ENCODE data around the gene TRAIP. TPM values are rescaled to one million over a fixed set of nuclear protein-coding genes. Genes with fewer than 3 reads are reported as not detected.

TRAIP gene
- total RNA-seq, 1 experiment from 2014 or later = 17.8 TPM

GRCh38 chr3:49793486-49794085 is 62.8 kb downstream of the TRAIP start:
- DNase-seq (ENCODE audit: low spot score) = no peak
- no peaks in the 10 kb centered on the region for H3K4me1 ChIP-seq (ENCODE audit: insufficient read depth, low read length, poor library complexity, severe bottlenecking)
- intact Hi-C loops (cut with micrococcal nuclease; ENCODE audit: unreplicated experiment) = no loop called here
- POLR2A ChIA-PET (ENCODE audit: low non-redundant PET) = no interaction called here
- BruUV-seq (replicated peaks) = no TSS peak
- H3K36me3 ChIP-seq (ENCODE audit: insufficient read depth, low read length, poor library complexity, severe bottlenecking) = no peaks in the 10 kb centered on the region
- CTCF ChIA-PET = no interaction called here
- H3K4me3 ChIP-seq (ENCODE audit: low read depth, low read length, poor library complexity, severe bottlenecking) = no peak overlapping the region
- no peaks in the 10 kb centered on the region for H3K9me3 ChIP-seq (ENCODE audit: low read depth, low read length, poor library complexity, severe bottlenecking)
- H3K27ac ChIP-seq (ENCODE audit: low read depth, low read length, poor library complexity, severe bottlenecking) = no peak overlapping the region
- TF ChIP-seq CTCF (conservative IDR thresholded peaks at IDR 0.05; ENCODE audit: low read depth, low read length) (no peak), EZH2 (IDR thresholded peaks at IDR 0.05; ENCODE audit: borderline replicate concordance, low read depth, low read length, poor library complexity, severe bottlenecking) (no peak)
- H3K27me3 ChIP-seq (replicated peaks; ENCODE audit: insufficient read depth, low read depth, low read length, poor library complexity) = no peaks in the 10 kb centered on the region

GRCh38 chr3:49792371-49793150 is 63.8 kb downstream of the TRAIP start:
- BruUV-seq (replicated peaks) = no TSS peak
- TF ChIP-seq CTCF (conservative IDR thresholded peaks at IDR 0.05; ENCODE audit: low read depth, low read length) = no peak
- no peak for TF ChIP-seq EZH2 (IDR thresholded peaks at IDR 0.05; ENCODE audit: borderline replicate concordance, low read depth, low read length, poor library complexity, severe bottlenecking)
- Histone ChIP-seq H3K27ac (ENCODE audit: low read depth, low read length, poor library complexity, severe bottlenecking) (no peak overlapping the region), H3K36me3 (ENCODE audit: insufficient read depth, low read length, poor library complexity, severe bottlenecking) (no peaks in the 10 kb centered on the region), H3K27me3 (replicated peaks; ENCODE audit: insufficient read depth, low read depth, low read length, poor library complexity) (no peaks in the 10 kb centered on the region), H3K4me3 (ENCODE audit: low read depth, low read length, poor library complexity, severe bottlenecking) (no peak overlapping the region), H3K4me1 (ENCODE audit: insufficient read depth, low read length, poor library complexity, severe bottlenecking) (no peaks in the 10 kb centered on the region), H3K9me3 (ENCODE audit: low read depth, low read length, poor library complexity, severe bottlenecking) (no peaks in the 10 kb centered on the region)
- DNase-seq (ENCODE audit: low spot score) = no peak
- intact Hi-C loops (cut with micrococcal nuclease; ENCODE audit: unreplicated experiment) = no loop called here
- ChIA-PET POLR2A (ENCODE audit: low non-redundant PET) (interaction anchor here (0.6 kb wide), 1 partner anchor 192 kb away, joined by 3 read pairs; no protein-coding TSS in a partner anchor), CTCF (no interaction called here)

GRCh38 chr3:49791571-49791970 is 64.8 kb downstream of the TRAIP start:
- H3K4me3 ChIP-seq (ENCODE audit: low read depth, low read length, poor library complexity, severe bottlenecking) = no peak overlapping the region
- TF ChIP-seq CTCF (conservative IDR thresholded peaks at IDR 0.05; ENCODE audit: low read depth, low read length) (no peak), EZH2 (IDR thresholded peaks at IDR 0.05; ENCODE audit: borderline replicate concordance, low read depth, low read length, poor library complexity, severe bottlenecking) (no peak)
- no peaks in the 10 kb centered on the region for H3K4me1 ChIP-seq (ENCODE audit: insufficient read depth, low read length, poor library complexity, severe bottlenecking)
- BruUV-seq (replicated peaks) = no TSS peak
- no peaks in the 10 kb centered on the region for H3K27me3 ChIP-seq (replicated peaks; ENCODE audit: insufficient read depth, low read depth, low read length, poor library complexity)
- H3K9me3 ChIP-seq (ENCODE audit: low read depth, low read length, poor library complexity, severe bottlenecking) = no peaks in the 10 kb centered on the region
- intact Hi-C loops (cut with micrococcal nuclease; ENCODE audit: unreplicated experiment) = no loop called here
- no peak overlapping the region for H3K27ac ChIP-seq (ENCODE audit: low read depth, low read length, poor library complexity, severe bottlenecking)
- H3K36me3 ChIP-seq (ENCODE audit: insufficient read depth, low read length, poor library complexity, severe bottlenecking) = no peaks in the 10 kb centered on the region
- DNase-seq (ENCODE audit: low spot score) = no peak
- POLR2A ChIA-PET (ENCODE audit: low non-redundant PET) = no interaction called here
- CTCF ChIA-PET = interaction anchor here (0.7 kb wide), 1 partner anchor 9 kb away, joined by 4 read pairs; no protein-coding TSS in a partner anchor

Measured in A673 (cell line).